Measurements from ENCODE around the gene FANCG.

FANCG gene

GRCh38 chr9:35079426-35080341 lies at the start of gene FANCG:
Gene FANCG (minus strand): TSS chr9:35079942. CDS start chr9:35079524, 418 bp downstream.
- peak; percentile 73 for DNase-seq

DNA sequence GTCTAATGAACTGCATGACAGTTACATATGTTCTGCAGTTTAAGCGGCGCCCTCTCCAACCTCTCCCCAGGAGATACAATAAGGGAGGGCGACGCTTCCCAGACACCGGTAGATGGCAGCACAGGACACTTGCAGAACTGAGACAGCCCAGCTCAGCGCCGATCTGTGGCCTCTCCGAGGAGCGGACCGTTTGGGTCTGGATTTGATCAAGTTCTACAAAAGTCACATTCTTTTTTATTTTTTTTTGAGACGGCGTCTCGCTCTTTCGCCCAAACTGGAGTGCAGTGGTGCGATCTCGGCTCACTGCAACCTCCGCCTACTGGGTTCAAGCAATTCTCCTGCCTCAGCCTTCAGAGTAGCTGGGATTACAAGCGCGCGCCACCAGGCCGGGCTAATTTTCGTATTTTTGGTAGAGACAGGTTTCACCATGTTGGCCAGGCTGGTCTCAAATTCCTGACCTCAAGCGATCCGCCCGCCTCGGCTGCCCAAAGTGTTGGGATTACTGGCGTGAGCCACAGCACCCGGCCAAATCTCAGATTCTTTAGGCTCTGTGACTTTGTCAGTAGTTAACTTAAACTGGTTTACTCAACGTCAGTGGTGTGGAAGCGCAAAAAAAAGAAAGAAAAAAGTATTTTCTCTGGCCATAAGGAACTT lies 37.3 kb upstream of the FANCG start:
- peak; percentile 89 for DNase-seq

- DNase-seq: no peak
These were observed 36.8 kb upstream of the FANCG start for GRCh38 chr9:35116539-35116897.

GRCh38 chr9:35115680-35116538 lies 36.2 kb upstream of the FANCG start, which contains the start of gene ATOSB:
Gene ATOSB (minus strand): TSS chr9:35115862. CDS start chr9:35108274, 7,588 bp downstream.
- DNase-seq: peak; percentile 92

DNA sequence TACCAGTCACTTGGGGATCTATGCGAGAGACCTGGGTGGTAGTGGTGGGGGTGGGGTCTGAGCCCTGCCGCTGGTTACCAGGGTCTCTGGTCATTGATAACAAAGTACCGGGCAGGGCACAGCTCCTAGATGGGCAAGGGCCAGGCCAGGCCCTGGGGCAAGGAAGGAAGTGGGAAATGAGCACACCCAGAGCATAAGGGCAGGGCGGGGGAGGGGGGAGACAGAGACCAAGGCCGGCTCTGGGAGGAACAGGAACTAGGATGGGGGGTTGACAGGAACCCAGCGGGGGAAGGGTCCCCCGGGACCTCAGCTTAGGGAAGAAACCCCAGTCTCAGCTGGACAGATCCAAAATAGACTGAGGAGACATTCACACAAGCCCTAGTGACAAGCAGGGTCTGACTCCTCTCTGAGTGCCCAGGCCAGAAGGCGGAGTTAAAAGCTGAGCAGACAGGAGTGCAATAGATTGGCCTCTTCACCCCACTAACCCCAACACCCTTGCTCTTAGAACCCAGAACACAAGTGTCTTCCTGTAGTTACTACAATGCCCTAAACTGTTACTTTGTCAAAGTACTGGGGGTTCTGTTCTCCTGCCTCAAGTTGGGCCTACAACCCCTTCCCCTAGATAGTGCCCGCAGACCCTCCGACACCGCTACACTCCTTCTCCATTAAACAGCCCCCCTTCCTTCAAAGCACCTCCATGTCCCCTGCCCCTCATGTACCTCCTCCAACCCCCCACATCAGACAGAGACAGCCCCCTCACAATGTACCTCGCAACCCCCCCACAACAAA lies 35.3 kb upstream of the FANCG start:
- no peak for DNase-seq

DNA sequence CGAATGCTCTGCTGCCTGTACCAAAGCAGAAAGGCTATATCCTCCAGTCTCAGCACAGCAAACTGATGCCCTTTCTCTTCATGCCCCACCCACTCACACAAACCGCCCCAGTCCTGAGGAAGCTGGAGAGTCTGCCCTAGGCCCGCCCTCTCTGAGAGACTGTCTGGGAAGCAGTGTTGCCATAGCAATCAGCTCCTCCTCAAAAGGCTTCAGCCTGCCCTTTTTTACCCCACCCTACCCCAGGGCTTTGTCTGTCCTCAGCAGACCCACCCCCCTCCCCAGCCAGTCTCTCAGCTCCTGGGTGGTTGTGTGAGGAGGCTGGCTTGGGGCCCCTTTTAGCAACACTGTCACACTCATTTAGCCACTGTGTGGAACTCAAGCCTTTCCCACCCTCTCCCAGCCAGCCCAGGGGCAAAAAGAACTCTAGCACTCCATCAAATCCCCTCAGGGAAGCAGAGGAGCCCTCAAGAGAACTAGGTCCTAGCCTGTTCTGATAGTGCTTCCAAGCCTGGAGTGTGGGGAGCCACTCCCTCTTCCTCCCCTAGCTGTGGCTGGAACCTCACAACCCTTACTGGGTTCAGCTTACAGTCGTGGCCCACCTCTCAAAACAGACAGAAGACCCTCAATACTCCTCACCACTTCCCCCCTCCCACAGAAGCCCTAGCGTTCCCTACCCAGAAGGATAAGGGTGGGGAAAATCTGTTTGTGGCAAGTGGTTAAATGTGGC lies 34.5 kb upstream of the FANCG start:
- DNase-seq: peak; percentile 43

- DNase-seq: no peak
These were observed 32.7 kb upstream of the FANCG start for GRCh38 chr9:35112257-35113020.

GRCh38 chr9:35111001-35111933 lies 31.5 kb upstream of the FANCG start:
- DNase-seq: peak; percentile 96

DNA sequence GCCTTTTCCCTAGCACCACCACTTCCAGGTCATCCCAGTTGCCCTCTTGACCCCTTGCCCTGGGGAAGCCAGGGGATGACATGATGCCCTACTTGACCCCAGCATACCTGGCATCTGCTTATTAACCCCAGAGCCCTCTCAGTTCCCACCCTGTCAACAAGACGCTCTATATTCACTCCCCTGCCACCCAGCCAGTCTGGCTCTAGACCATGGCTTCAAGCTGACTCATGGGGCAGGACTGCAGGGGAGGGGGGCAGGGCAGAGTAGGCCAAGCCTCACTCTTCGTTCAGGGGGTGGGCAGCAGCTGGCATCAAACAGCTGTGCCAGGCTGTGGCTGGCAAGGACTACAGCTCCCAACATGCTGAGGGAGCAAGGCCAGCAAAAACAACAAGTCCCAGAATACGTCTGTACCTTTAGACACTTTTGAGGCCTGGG lies 30.6 kb upstream of the FANCG start:
- DNase-seq: no peak

GRCh38 chr9:35108946-35109575 lies 29.3 kb upstream of the FANCG start:
- DNase-seq: no peak

- no peak for DNase-seq
These were observed 28.7 kb upstream of the FANCG start for GRCh38 chr9:35108461-35108860.

- DNase-seq: no peak
These were observed 27.9 kb upstream of the FANCG start for GRCh38 chr9:35107297-35108290.

DNA sequence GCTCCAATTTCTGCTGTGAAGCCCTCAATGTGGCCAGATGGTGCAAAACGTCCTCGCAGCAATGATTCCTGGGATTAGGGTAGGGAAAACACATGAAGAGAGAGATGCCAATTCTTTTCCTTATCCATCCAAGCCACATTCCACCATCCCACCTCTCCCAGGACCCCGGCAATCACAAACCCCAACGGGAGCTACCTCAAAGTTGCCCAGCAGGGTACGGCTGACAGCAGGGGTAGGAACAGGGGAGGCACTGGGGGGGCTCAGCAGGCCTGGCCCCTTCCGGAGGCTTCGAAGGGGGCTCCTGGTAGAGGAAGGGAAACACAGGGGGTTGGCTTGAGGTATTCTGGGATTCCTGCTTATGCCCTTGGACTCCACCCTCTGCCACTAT lies 26.6 kb upstream of the FANCG start:
- no peak for DNase-seq

- no peak for DNase-seq
These were observed 26.0 kb upstream of the FANCG start for GRCh38 chr9:35105571-35106342.

GRCh38 chr9:35105126-35105525 lies 25.4 kb upstream of the FANCG start:
- DNase-seq: no peak

DNA sequence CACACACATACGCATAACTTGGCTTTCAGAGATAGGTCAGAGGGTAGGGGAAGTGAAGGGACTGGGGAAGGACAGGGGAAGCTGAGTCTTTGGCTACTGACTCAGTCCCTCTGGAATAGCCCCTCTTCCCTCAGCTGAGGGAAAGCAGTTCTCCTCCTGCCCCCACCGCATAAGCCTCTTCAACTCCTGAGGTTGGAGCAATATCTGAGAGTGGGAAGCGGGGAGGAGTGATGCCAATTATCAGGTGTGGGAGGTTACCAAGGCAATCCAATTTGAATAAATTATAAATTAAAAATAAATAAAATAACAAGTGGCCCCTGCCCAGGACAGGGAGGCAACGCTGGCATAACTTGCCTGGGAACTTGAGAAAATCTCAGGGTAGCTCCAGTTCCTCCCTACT lies 24.8 kb upstream of the FANCG start:
- DNase-seq: no peak

DNA sequence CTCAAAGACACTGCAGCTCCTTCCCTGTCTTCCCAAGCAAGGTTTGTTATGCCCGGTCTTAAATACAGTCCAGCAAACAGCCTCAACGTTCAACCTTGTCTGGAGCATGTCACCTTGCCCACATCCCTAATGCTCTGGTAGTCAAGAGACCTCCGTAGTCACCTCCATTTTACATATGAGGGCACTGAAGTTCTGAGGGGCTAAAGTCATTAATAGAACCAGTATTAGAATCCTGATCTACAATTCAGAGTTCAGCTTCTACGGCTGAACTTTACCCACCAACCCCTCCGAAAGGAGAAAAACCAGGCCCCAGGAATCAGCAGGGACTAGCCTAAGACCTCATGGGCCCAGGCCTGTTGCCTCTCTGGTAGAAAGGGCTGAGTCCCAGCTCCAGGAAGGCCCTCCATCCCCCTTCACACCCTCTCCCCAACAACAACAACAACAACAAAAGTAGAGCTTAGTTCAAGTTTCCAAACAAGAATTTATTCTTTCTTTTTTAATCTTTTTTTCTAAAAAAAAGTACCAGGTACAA lies 24.0 kb upstream of the FANCG start:
- no peak for DNase-seq

Data from activated gamma-delta T cell treated with Interleukin-2 at 50 U/mL for 16 hours (primary cell).